Neural cell (in vitro differentiated cells): Measurements from ENCODE around the gene SRCIN1. TPM values are rescaled to one million over a fixed set of nuclear protein-coding genes. Genes with fewer than 3 reads are reported as not detected.
"Not testable (repeated sequence)": the region's sequence is repeated elsewhere in the genome, so short reads cannot be mapped to it uniquely, and the experiment has no call there.

Source experiments
- H2AFZ ChIP-seq: fragments of 200-600, 300-800 bp; sonication (generic), shearing (Covaris generic); 2 replicates; pipeline ENCODE4 v1.6.0; 2014; ENCODE audit warnings: low read depth, mild to moderate bottlenecking, antibody characterized with exemption, low read length, moderate library complexity
- H3F3A ChIP-seq: fragments of 200-600 bp; shearing (Covaris generic); 2 replicates; pipeline ENCODE4 v1.6.1; 2016; ENCODE audit warnings: mild to moderate bottlenecking, moderate library complexity, mixed read lengths, antibody characterized with exemption, low read length; ENCODE audit not compliant: insufficient read depth, poor library complexity, severe bottlenecking
- H3K27ac ChIP-seq: fragments of 200-600, 300-800 bp; sonication (generic), shearing (Covaris generic); 2 replicates; pipeline ENCODE4 v1.5.1; 2014; ENCODE audit warnings: mild to moderate bottlenecking, low read length, moderate library complexity
- H3K27me3 ChIP-seq: fragments of 300-800, 200-600 bp; sonication (generic), shearing (Covaris generic); 2 replicates; pipeline ENCODE4 v1.6.0; 2014; ENCODE audit warnings: mild to moderate bottlenecking, low read depth, low read length, moderate library complexity; ENCODE audit not compliant: insufficient read depth
- H3K36me3 ChIP-seq: fragments of 300-800, 200-600 bp; sonication (generic), shearing (Covaris generic); 2 replicates; pipeline ENCODE4 v1.5.1; 2014; ENCODE audit warnings: mild to moderate bottlenecking, antibody characterized with exemption, low read length, moderate library complexity; ENCODE audit not compliant: insufficient read depth
- H3K4me2 ChIP-seq: fragments of 300-800, 200-600 bp; sonication (generic), shearing (Covaris generic); 2 replicates; pipeline ENCODE4 v1.6.0; 2014; ENCODE audit warnings: mild to moderate bottlenecking, low read length
- H3K4me3 ChIP-seq: fragments of 300-800, 200-600 bp; sonication (generic), shearing (Covaris generic); 2 replicates; pipeline ENCODE4 v1.5.1; 2014; ENCODE audit warnings: mild to moderate bottlenecking, low read length, moderate library complexity
- H3K79me2 ChIP-seq: fragments of 200-600 bp; shearing (Covaris generic); replicated peaks from 2 replicates; pipeline ENCODE4 v1.6.0; 2014; ENCODE audit warnings: mild to moderate bottlenecking, low read length, moderate library complexity; ENCODE audit not compliant: insufficient read depth
- H3K9ac ChIP-seq: fragments of 300-800, 200-600 bp; sonication (generic), shearing (Covaris generic); 2 replicates; pipeline ENCODE4 v1.6.1; 2016; ENCODE audit warnings: mild to moderate bottlenecking, low read length, mixed read lengths
- H3K9me2 ChIP-seq: fragments of 200-600 bp; shearing (Covaris generic); 2 replicates; pipeline ENCODE4 v1.6.1; 2016; ENCODE audit warnings: mild to moderate bottlenecking, low read length, mixed read lengths; ENCODE audit not compliant: insufficient read depth
- H3K9me3 ChIP-seq: fragments of 200-600, 300-800 bp; sonication (generic), shearing (Covaris generic); 2 replicates; pipeline ENCODE4 v1.6.1; 2016; ENCODE audit warnings: mild to moderate bottlenecking, mixed run types, low read length, moderate library complexity, mixed read lengths
- H4K20me1 ChIP-seq: fragments of 200-600 bp; shearing (Covaris generic); 2 replicates; pipeline ENCODE4 v1.6.1; 2016; ENCODE audit warnings: mild to moderate bottlenecking, mixed run types; ENCODE audit not compliant: insufficient read depth
- CTCF ChIP-seq: fragments of 450-650 bp; IDR thresholded peaks from 2 replicates; pipeline ENCODE4 v1.5.1; 2014; ENCODE audit warnings: antibody characterized with exemption, mild to moderate bottlenecking, moderate library complexity; ENCODE audit not compliant: poor library complexity, severe bottlenecking
- EP300 ChIP-seq: fragments of 450-650 bp; conservative IDR thresholded peaks from 2 replicates; pipeline ENCODE4 v1.6.1; 2014; ENCODE audit warnings: antibody characterized with exemption, mild to moderate bottlenecking, moderate library complexity; ENCODE audit not compliant: poor library complexity, severe bottlenecking
- EZH2 ChIP-seq: fragments of 200-600, 300-800 bp; shearing (Covaris generic), sonication (generic); IDR thresholded peaks from 2 replicates; pipeline ENCODE4 v1.6.1; 2014; ENCODE audit warnings: antibody characterized with exemption, low read length, borderline replicate concordance, mild to moderate bottlenecking; ENCODE audit not compliant: insufficient read depth, poor library complexity, severe bottlenecking
- MXI1 ChIP-seq: fragments of 450-650 bp; conservative IDR thresholded peaks from 2 replicates; pipeline ENCODE4 v1.6.1; 2014; ENCODE audit warnings: antibody characterized with exemption, mild to moderate bottlenecking; ENCODE audit not compliant: poor library complexity, severe bottlenecking
- POLR2AphosphoS5 ChIP-seq: IDR thresholded peaks from 2 replicates; pipeline ENCODE4 v1.6.1; 2012
- RAD21 ChIP-seq: fragments of 450-650 bp; conservative IDR thresholded peaks from 2 replicates; pipeline ENCODE4 v1.6.1; 2014; ENCODE audit warnings: antibody characterized with exemption, mild to moderate bottlenecking, moderate library complexity
- SMC3 ChIP-seq: fragments of 450-650 bp; conservative IDR thresholded peaks from 2 replicates; pipeline ENCODE4 v1.6.1; 2014; ENCODE audit warnings: antibody characterized with exemption, mild to moderate bottlenecking, moderate library complexity; ENCODE audit not compliant: poor library complexity
- TAF1 ChIP-seq: IDR thresholded peaks from 2 replicates; pipeline ENCODE4 v1.6.1; 2012; ENCODE audit warnings: low read depth
- polyA plus RNA-seq: library from polyadenylated mRNA; depleted of rRNA; stranded (reverse); fragments of >200 nt; gene quantifications from 2 replicates; pipeline ENCODE4 v1.2.3, GENCODE V29; 2014
- TF ChIP-seq, protein P1 (sequence below): IDR thresholded peaks from 2 replicates; pipeline ENCODE4 v1.6.1; 2012; ENCODE audit warnings: borderline replicate concordance

SRCIN1 gene
- polyA plus RNA-seq, 1 donor from 2014 or later: 18.0 TPM

DNA sequence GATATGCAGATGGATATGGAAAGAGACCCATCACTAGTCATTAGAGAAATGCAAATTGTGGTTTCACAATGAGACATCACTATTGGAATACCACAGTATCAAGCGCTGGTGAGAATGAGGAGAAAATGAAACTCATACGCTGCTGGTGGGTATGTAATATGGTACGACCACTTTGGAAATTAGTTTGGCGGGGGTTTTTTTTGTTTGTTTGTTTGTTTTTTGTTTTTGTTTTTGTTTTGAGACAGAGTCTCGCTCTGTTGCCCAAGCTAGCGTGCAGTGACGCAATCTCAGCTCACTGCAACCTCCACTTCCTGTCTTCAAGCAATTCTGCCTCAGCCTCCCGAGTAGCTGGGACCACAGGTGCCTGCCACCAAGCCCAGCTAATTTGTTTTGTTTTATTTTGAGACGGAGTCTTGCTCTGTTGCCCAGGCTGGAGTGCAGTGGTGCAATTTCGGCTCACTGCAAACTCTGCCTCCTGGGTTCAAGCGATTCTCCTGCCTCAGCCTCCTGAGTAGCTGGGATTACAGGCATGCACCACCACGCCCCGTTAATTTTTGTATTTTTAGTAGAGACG is 19.1 kb upstream of the SRCIN1 start:
- H3K9me3 ChIP-seq, H3K4me3 ChIP-seq, H3K27me3 ChIP-seq, H3K79me2 ChIP-seq, H3F3A ChIP-seq, H3K9me2 ChIP-seq, H3K9ac ChIP-seq, H3K27ac ChIP-seq, H4K20me1 ChIP-seq, H2AFZ ChIP-seq, H3K36me3 ChIP-seq, H3K4me2 ChIP-seq: not testable (repeated sequence)

DNA sequence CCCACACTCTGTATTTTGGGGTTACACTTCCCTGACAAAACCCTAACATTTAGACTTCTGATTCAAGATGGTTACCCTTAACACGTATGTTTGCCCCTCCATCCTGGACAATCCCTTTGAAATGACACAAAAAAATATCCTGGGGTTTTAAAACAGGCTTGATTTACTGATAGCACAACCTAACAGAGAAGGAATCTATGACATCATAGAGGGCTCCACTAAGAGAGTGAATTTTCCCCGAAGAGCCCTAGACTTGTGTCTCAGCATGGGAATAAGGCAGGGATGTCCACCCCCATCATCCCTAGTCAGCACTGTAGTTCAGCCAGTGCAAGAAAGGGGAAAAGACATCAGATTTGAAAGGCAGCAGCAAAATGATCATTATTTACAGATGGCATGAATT is 15.8 kb upstream of the SRCIN1 start:
- no peak overlapping the region for H3K4me2 ChIP-seq
- H3K9me2 ChIP-seq: no peaks in the 10 kb centered on the region
- H3K9ac ChIP-seq: no peak overlapping the region
- H3K36me3 ChIP-seq: no peaks in the 10 kb centered on the region
- no peaks in the 10 kb centered on the region for H4K20me1 ChIP-seq
- H3K27me3 ChIP-seq: no peaks in the 10 kb centered on the region
- no peaks in the 10 kb centered on the region for H3F3A ChIP-seq
- TF ChIP-seq SMC3 (no peak), TAF1 (no peak), RAD21 (no peak), MXI1 (no peak), EZH2 (no peak), POLR2AphosphoS5 (no peak), EP300 (no peak), CTCF (no peak)
- TF ChIP-seq, protein P1, sequence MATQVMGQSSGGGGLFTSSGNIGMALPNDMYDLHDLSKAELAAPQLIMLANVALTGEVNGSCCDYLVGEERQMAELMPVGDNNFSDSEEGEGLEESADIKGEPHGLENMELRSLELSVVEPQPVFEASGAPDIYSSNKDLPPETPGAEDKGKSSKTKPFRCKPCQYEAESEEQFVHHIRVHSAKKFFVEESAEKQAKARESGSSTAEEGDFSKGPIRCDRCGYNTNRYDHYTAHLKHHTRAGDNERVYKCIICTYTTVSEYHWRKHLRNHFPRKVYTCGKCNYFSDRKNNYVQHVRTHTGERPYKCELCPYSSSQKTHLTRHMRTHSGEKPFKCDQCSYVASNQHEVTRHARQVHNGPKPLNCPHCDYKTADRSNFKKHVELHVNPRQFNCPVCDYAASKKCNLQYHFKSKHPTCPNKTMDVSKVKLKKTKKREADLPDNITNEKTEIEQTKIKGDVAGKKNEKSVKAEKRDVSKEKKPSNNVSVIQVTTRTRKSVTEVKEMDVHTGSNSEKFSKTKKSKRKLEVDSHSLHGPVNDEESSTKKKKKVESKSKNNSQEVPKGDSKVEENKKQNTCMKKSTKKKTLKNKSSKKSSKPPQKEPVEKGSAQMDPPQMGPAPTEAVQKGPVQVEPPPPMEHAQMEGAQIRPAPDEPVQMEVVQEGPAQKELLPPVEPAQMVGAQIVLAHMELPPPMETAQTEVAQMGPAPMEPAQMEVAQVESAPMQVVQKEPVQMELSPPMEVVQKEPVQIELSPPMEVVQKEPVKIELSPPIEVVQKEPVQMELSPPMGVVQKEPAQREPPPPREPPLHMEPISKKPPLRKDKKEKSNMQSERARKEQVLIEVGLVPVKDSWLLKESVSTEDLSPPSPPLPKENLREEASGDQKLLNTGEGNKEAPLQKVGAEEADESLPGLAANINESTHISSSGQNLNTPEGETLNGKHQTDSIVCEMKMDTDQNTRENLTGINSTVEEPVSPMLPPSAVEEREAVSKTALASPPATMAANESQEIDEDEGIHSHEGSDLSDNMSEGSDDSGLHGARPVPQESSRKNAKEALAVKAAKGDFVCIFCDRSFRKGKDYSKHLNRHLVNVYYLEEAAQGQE: no peak
- H3K79me2 ChIP-seq: no peaks in the 10 kb centered on the region
- H3K4me3 ChIP-seq: no peak overlapping the region
- no peaks in the 10 kb centered on the region for H3K9me3 ChIP-seq
- no peak overlapping the region for H3K27ac ChIP-seq
- no peak overlapping the region for H2AFZ ChIP-seq
